HCT116 (cell line): ENCODE data around the gene SEC14L3. TPM values are rescaled to one million over a fixed set of nuclear protein-coding genes. Genes with fewer than 3 reads are reported as not detected.

Experiments
- ATAC-seq: fragments of 200-7000 bp; cut with Tn5 transposase; 2 replicates; pipeline ENCODE4 v1.9.1; 2020; ENCODE audit warnings: mild to moderate bottlenecking, moderate library complexity
- BruUV-seq: library from RNA; stranded (reverse); fragments of 400-500 nt; replicated peaks from 2 replicates; lab custom pipeline; 2021; lab: Mats Ljungman, UMichigan
- CTCF ChIA-PET: fragments of 300-600 bp; sonication (Branson Sonifier 250); formaldehyde crosslinking; loops from one replicate; lab custom pipeline; 2021; ENCODE audit warnings: antibody characterized with exemption; lab: Charles Lee
- POLR2A ChIA-PET: fragments of 300-600, 350-600 bp; sonication (Branson Sonifier 250); formaldehyde crosslinking; loops from one replicate; lab custom pipeline; 2021; ENCODE audit warnings: antibody characterized with exemption; lab: Charles Lee
- RAD21 ChIA-PET, 2 experiments: fragments of 300-600 bp; sonication (Branson Sonifier 250); formaldehyde crosslinking; loops; one replicate each; lab custom pipeline; 2023; ENCODE audit warnings: low total read pairs in 2 of 2; ENCODE audit not compliant: uncharacterized antibody in 2 of 2, unreplicated experiment in 2 of 2, low non-redundant PET in 1 of 2; lab: Charles Lee
- DNase-seq: peaks from one replicate; pipeline ENCODE4 v3.0.0-alpha.2; 2010; ENCODE audit warnings: low read depth, low spot score
- H2AFZ ChIP-seq: fragments of 200-600 bp; shearing (Covaris generic), sonication (generic); 2 replicates; pipeline ENCODE4 v1.6.1; 2017; ENCODE audit warnings: low read depth, mixed run types, mixed read lengths, antibody characterized with exemption, low read length; ENCODE audit not compliant: poor library complexity, severe bottlenecking
- H3K27ac ChIP-seq: 2 replicates; pipeline ENCODE4 v1.5.1; 2012; ENCODE audit warnings: low read depth, low read length
- H3K27me3 ChIP-seq: fragments of 200-600 bp; sonication (generic); 2 replicates; pipeline ENCODE4 v1.6.1; 2016; ENCODE audit warnings: mixed run types, low read length, mixed read lengths; ENCODE audit not compliant: insufficient read depth
- H3K36me3 ChIP-seq, 2 experiments: fragments of 200-500 bp in 1 of 2; fragments of 200-600 bp in 1 of 2; sonication (Bioruptor generic) in 1 of 2; sonication (generic) in 1 of 2; 2 replicates each; pipeline versions ENCODE4 v1.5.1 to v1.6.1; 2014 to 2016; ENCODE audit warnings: low read length in 2 of 2, inconsistent platforms in 1 of 2, mixed read lengths in 1 of 2, mixed run types in 1 of 2; ENCODE audit not compliant: insufficient read depth in 2 of 2, control insufficient read depth in 1 of 2
- H3K4me1 ChIP-seq, 2 experiments: fragments of 200-600 bp in 1 of 2; sonication (generic) in 1 of 2; 2 replicates each; pipeline versions ENCODE4 v1.5.1 to v1.6.1; 2012 to 2017; ENCODE audit warnings: low read length in 2 of 2, inconsistent platforms in 1 of 2, mild to moderate bottlenecking in 1 of 2, mixed read lengths in 1 of 2, mixed run types in 1 of 2, moderate library complexity in 1 of 2; ENCODE audit not compliant: insufficient read depth in 2 of 2, control insufficient read depth in 1 of 2
- H3K4me2 ChIP-seq: fragments of 200-600 bp; sonication (generic); 2 replicates; pipeline ENCODE4 v1.6.1; 2017; ENCODE audit warnings: mixed run types, low read length, mixed read lengths
- H3K4me3 ChIP-seq, 2 experiments: fragments of 200-600 bp in 1 of 2; sonication (generic) in 1 of 2; replicated peaks in 1 of 2; 2 replicates each; pipeline ENCODE4 v1.5.1; 2011 to 2016; ENCODE audit warnings: low read length in 2 of 2, control low read depth in 1 of 2, low read depth in 1 of 2, mild to moderate bottlenecking in 1 of 2, mixed read lengths in 1 of 2, mixed run types in 1 of 2
- H3K79me2 ChIP-seq: fragments of 200-600 bp; sonication (generic); 2 replicates; pipeline ENCODE4 v1.6.1; 2017; ENCODE audit warnings: mild to moderate bottlenecking, mixed run types, low read length, moderate library complexity, mixed read lengths; ENCODE audit not compliant: insufficient read depth
- H3K9ac ChIP-seq: fragments of 200-600 bp; sonication (generic); 2 replicates; pipeline ENCODE4 v1.6.1; 2016; ENCODE audit warnings: low read length, mixed read lengths
- H3K9me2 ChIP-seq: fragments of 200-600 bp; sonication (generic), shearing (Covaris generic); 2 replicates; pipeline ENCODE4 v1.6.1; 2017; ENCODE audit warnings: mixed run types, mild to moderate bottlenecking, moderate library complexity; ENCODE audit not compliant: insufficient read depth
- H3K9me3 ChIP-seq, 2 experiments: fragments of 200-500 bp in 1 of 2; fragments of 200-600 bp in 1 of 2; sonication (Bioruptor generic) in 1 of 2; sonication (generic) in 1 of 2; 2 replicates each; pipeline ENCODE4 v1.6.1; 2014 to 2017; ENCODE audit warnings: low read length in 2 of 2, mixed read lengths in 2 of 2, inconsistent platforms in 1 of 2, low read depth in 1 of 2, mild to moderate bottlenecking in 1 of 2, mixed run types in 1 of 2, moderate library complexity in 1 of 2; ENCODE audit not compliant: control insufficient read depth in 1 of 2, insufficient read depth in 1 of 2
- H4K20me1 ChIP-seq: fragments of 200-600 bp; sonication (generic), shearing (Covaris generic); 2 replicates; pipeline ENCODE4 v1.6.1; 2017; ENCODE audit warnings: mixed run types, mild to moderate bottlenecking, moderate library complexity; ENCODE audit not compliant: insufficient read depth
- ZBTB33 ChIP-seq: IDR thresholded peaks from 2 replicates; pipeline ENCODE4 v1.6.1; 2011; ENCODE audit warnings: mild to moderate bottlenecking, low read length, moderate library complexity; ENCODE audit not compliant: insufficient replicate concordance; ENCODE audit errors: extremely low read depth
- intact Hi-C: fragments of 100-400 bp; cut with micrococcal nuclease; formaldehyde crosslinking; loops from 2 replicates; pipeline ENCODE4 v1.10.0; 2022
- total RNA-seq: library from RNA; stranded (reverse); gene quantifications from one replicate; pipeline ENCODE4 v1.2.1, GENCODE V29; 2021; ENCODE audit not compliant: unreplicated experiment
- TF ChIP-seq, protein P1 (sequence below): IDR thresholded peaks from 2 replicates; pipeline ENCODE4 v1.6.1; 2012; ENCODE audit warnings: low read depth
- TF ChIP-seq, protein P2 (sequence below), 3 experiments: fragments of 200-600 bp in 1 of 3; sonication (generic) in 1 of 3; IDR thresholded peaks in 2 of 3; conservative IDR thresholded peaks in 1 of 3; 2 replicates each; pipeline ENCODE4 v1.5.1; 2012 to 2017; ENCODE audit warnings: low read depth in 2 of 3, low read length in 2 of 3, antibody characterized with exemption in 1 of 3, borderline replicate concordance in 1 of 3, control low read depth in 1 of 3, mild to moderate bottlenecking in 1 of 3, mixed read lengths in 1 of 3, mixed run types in 1 of 3, moderate library complexity in 1 of 3; ENCODE audit not compliant: insufficient read depth in 1 of 3

SEC14L3 gene
- total RNA-seq, 1 experiment from 2014 or later = not detected

- CTCF ChIA-PET = no interaction called here
- H3K4me1 ChIP-seq = no peaks in the 10 kb centered on the region
Observed at GRCh38 chr22:30459181-30460052, 12.4 kb downstream of the SEC14L3 start.

More at GRCh38 chr22:30459181-30460052, 12.4 kb downstream of the SEC14L3 start:
- no peak overlapping the region for H2AFZ ChIP-seq
- ChIA-PET RAD21 (no interaction called here), POLR2A (no interaction called here)
- no peak overlapping the region for H3K4me2 ChIP-seq
- H4K20me1 ChIP-seq = no peaks in the 10 kb centered on the region
- no TSS peak for BruUV-seq
- ATAC-seq = no peak
- H3K27me3 ChIP-seq = no peaks in the 10 kb centered on the region
- H3K27ac ChIP-seq = no peak overlapping the region
- no peaks in the 10 kb centered on the region for H3K36me3 ChIP-seq
- no peak for DNase-seq
- TF ChIP-seq, protein P1, sequence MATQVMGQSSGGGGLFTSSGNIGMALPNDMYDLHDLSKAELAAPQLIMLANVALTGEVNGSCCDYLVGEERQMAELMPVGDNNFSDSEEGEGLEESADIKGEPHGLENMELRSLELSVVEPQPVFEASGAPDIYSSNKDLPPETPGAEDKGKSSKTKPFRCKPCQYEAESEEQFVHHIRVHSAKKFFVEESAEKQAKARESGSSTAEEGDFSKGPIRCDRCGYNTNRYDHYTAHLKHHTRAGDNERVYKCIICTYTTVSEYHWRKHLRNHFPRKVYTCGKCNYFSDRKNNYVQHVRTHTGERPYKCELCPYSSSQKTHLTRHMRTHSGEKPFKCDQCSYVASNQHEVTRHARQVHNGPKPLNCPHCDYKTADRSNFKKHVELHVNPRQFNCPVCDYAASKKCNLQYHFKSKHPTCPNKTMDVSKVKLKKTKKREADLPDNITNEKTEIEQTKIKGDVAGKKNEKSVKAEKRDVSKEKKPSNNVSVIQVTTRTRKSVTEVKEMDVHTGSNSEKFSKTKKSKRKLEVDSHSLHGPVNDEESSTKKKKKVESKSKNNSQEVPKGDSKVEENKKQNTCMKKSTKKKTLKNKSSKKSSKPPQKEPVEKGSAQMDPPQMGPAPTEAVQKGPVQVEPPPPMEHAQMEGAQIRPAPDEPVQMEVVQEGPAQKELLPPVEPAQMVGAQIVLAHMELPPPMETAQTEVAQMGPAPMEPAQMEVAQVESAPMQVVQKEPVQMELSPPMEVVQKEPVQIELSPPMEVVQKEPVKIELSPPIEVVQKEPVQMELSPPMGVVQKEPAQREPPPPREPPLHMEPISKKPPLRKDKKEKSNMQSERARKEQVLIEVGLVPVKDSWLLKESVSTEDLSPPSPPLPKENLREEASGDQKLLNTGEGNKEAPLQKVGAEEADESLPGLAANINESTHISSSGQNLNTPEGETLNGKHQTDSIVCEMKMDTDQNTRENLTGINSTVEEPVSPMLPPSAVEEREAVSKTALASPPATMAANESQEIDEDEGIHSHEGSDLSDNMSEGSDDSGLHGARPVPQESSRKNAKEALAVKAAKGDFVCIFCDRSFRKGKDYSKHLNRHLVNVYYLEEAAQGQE = peak; percentile 75
- TF ChIP-seq, protein P2, sequence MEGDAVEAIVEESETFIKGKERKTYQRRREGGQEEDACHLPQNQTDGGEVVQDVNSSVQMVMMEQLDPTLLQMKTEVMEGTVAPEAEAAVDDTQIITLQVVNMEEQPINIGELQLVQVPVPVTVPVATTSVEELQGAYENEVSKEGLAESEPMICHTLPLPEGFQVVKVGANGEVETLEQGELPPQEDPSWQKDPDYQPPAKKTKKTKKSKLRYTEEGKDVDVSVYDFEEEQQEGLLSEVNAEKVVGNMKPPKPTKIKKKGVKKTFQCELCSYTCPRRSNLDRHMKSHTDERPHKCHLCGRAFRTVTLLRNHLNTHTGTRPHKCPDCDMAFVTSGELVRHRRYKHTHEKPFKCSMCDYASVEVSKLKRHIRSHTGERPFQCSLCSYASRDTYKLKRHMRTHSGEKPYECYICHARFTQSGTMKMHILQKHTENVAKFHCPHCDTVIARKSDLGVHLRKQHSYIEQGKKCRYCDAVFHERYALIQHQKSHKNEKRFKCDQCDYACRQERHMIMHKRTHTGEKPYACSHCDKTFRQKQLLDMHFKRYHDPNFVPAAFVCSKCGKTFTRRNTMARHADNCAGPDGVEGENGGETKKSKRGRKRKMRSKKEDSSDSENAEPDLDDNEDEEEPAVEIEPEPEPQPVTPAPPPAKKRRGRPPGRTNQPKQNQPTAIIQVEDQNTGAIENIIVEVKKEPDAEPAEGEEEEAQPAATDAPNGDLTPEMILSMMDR (IDR thresholded peaks at IDR 0.05 in 2 of 3, conservative IDR thresholded peaks at IDR 0.05 in 1 of 3; ENCODE audit: borderline replicate concordance in 1 of 3, insufficient read depth in 1 of 3, low read depth in 2 of 3, low read length in 2 of 3) = no peak
- TF ChIP-seq ZBTB33 = no peak
- H3K79me2 ChIP-seq = no peaks in the 10 kb centered on the region
- no peaks in the 10 kb centered on the region for H3K9me3 ChIP-seq
- intact Hi-C loops = no loop called here
- H3K9ac ChIP-seq = no peak overlapping the region
- H3K9me2 ChIP-seq = no peaks in the 10 kb centered on the region
- no peak overlapping the region for H3K4me3 ChIP-seq
